Globus pallidus (tissue), 1 donor: Measurements from ENCODE around the gene IFT27.
A peak's percentile ranks its signal among the peaks of the same experiment; 100 is the strongest.

Source experiments
- DNase-seq: peaks from one replicate; pipeline ENCODE4 v3.0.0-alpha.2; 2015; ENCODE audit warnings: low spot score

Gene IFT27

GRCh38 chr22:36796552-36797175 lies 20.7 kb upstream of the IFT27 start:
- DNase-seq, result no peak

GRCh38 chr22:36795633-36796032 lies 19.7 kb upstream of the IFT27 start:
- no peak for DNase-seq

GRCh38 chr22:36790648-36791047 lies 14.7 kb upstream of the IFT27 start:
- DNase-seq, result no peak

- no peak for DNase-seq
Observed at GRCh38 chr22:36787204-36787988, 11.5 kb upstream of the IFT27 start.

- no peak for DNase-seq
Observed at GRCh38 chr22:36783743-36784142, 7.8 kb upstream of the IFT27 start.

- DNase-seq, result peak; percentile 51
Observed at GRCh38 chr22:36781656-36782627, 6.0 kb upstream of the IFT27 start.

GRCh38 chr22:36778020-36778419 lies 2.1 kb upstream of the IFT27 start:
- no peak for DNase-seq

- DNase-seq, result no peak
Observed at GRCh38 chr22:36776722-36777121, 803 bp upstream of the IFT27 start.

GRCh38 chr22:36775586-36775963 lies 344 bp downstream of the IFT27 start:
- peak; percentile 24 for DNase-seq

- DNase-seq, result peak; percentile 33
Observed at GRCh38 chr22:36773935-36774334, 2.0 kb downstream of the IFT27 start.

GRCh38 chr22:36772451-36772850 lies 3.5 kb downstream of the IFT27 start:
- no peak for DNase-seq

GRCh38 chr22:36771356-36772063 lies 4.4 kb downstream of the IFT27 start:
- no peak for DNase-seq

GRCh38 chr22:36770513-36771231 lies 5.2 kb downstream of the IFT27 start:
- DNase-seq, result no peak

- DNase-seq, result no peak
Observed at GRCh38 chr22:36769541-36770512, 6.1 kb downstream of the IFT27 start.

GRCh38 chr22:36768616-36769015 lies 7.3 kb downstream of the IFT27 start:
- DNase-seq, result no peak

- no peak for DNase-seq
Observed at GRCh38 chr22:36768141-36768540, 7.8 kb downstream of the IFT27 start.

- no peak for DNase-seq
Observed at GRCh38 chr22:36767035-36767775, 8.7 kb downstream of the IFT27 start.

GRCh38 chr22:36765943-36766450 lies 9.9 kb downstream of the IFT27 start:
- no peak for DNase-seq
